Stimulated activated CD4-positive, alpha-beta T cell treated with anti-CD3 and anti-CD28 coated beads, Interleukin-12 subunit alpha, Interleukin-12 subunit beta, amount 100 ng/mL, for 48 hours (primary cell): ENCODE measurements around the gene IQSEC1.

ENCODE experiments used
- DNase-seq, 3 donors: peaks; one replicate each; pipeline ENCODE4 v3.0.0-alpha.2; 2020; ENCODE audit warnings: low read depth in 2 of 3, low spot score in 1 of 3

The IQSEC1 gene

DNA sequence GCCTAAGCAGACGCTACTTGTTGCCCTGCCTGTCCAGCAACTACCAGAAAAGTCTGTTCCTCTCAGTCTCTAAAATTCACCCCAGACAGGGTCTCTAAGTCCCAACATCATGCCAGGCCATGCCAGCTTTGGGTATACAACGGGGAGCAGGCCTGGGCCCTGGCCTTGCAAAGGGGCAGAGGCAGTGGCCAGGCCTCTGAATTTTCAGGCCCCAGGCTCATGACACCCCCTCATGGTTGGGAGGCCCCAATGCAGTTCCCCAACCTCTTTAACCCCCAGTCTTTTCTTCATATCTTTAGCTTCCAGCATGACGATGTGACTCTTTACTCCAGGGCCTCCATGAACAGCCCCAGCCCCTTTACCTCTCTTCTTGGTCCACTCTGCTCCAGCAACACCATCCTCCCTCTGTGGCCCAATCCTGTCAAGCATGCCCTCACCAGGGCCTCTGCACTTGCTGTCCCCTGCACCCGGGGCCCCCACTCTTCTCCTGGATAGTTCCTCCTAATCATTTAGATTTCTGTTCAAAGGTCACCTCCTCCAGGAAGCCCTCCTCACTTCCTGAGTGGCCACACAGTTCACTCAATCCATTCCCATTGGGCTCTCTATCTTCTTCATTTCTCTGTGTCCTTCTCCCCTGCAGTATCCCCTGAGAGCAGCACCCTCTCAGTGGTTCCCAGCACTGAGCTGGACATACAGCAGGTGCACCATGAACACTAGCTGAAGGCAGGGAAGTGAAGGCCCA is 4.8 kb downstream of the IQSEC1 start:
- no peak for DNase-seq

GRCh38 chr3:13067778-13068177 is 5.5 kb downstream of the IQSEC1 start:
- no peak for DNase-seq

DNA sequence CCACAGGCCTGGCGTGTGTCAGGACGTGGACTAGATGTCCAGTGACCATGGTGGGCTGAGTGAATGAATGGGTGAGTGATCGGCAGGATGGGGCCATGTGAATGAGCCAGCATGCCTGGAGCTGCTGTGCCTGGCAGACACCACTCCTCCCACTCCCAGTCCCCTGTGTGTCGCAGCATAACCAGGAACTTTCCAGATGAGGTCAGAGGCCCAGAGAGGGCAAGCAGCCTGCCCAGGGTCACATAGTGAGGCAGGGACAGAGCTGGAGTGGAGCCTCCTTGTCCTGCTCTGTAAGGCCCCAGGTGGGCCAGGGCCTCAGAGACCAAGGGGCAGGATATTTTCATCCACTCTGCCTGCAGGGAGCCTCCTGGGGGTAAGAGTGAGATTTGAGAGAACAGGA is 6.4 kb downstream of the IQSEC1 start:
- DNase-seq, result no peak

DNA sequence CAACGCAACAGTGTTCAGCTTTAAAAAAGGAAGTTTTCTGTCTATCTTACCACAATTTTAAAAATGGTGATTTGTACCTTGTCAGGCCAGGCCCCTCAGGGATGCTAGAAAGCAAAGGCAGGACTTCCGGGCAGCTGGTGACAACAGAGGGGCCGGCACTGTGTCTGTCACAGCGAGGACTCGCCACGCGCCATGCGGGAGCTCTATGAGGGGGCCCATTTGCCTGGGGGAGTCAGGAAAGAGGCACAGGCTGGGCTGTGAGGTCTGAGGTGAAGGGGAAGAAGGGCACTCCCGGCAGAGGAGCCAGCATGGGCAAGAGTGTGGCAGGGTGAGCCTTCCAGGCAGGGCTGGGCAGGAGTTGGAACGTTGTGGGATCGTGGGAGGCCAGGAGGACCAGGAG is 7.0 kb downstream of the IQSEC1 start:
- DNase-seq, result no peak

DNA sequence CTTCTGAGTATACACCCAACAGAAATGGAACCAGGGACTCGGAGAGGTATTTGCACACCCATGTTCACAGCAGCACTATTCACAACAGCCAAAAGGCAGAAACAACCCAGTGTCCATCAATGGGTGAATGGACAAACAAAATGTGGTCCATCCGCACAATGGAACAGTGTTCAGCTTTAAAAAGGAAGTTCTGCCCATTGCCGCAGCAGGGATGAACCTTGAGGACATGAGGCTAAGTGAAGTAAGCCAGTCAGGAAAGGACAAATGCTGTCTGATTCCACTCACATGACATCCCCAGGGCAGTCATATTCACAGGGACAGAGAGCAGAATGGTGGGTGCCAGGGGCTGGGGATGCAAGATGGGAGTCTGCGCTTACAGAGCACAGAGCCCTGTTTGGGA is 7.5 kb downstream of the IQSEC1 start:
- no peak for DNase-seq

DNA sequence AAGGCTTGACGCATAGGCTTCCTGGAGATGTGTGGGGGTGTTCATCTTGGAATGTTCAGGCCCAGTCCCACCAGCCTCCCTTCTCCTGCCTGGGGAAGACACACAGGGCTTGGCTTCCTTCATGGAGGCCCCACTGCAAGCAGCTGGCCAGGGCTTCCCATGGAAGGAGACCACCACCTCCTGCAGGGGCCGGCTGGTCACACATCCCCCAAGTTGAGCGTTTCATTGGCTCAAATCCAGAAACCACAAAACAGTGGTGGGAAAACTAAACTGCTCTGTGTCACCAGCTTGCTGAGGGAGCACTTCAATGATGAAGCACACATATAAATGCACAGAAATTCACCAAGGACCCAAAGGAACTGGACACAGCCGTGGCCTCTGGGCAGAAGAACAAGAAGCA is 8.3 kb downstream of the IQSEC1 start:
- DNase-seq, result no peak

DNA sequence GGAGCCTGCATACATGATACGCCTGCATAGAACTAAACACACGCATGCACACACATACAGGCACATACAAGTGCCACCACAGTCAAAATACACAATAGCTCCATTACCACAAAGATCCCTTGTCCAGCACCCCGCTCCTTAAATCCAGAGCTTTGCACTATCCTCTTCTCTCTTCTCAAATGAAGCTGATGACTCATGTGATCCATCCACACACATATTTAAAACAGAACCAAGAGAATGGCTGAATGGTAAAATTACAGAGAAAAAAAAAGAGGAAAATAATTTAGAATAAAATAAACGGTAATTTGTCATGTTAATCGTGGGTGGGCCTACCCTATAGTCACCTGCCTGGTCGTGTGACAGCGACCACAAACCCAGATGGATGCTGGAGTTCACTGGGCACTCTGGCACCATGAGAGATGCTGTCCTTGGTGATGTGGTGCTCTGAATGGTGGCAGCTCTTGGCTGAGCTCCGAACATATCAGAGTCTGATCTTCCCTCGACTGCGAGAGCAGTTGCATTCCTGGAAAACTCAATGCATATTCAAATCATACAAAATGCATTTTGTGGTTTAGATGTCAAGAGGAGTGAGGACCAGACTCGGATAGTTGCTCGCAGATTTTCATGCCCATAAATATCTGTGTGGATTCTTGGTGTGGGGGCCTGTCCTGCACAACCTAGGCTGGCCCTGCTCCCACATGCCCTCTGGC is 8.9 kb downstream of the IQSEC1 start:
- DNase-seq, result no peak

GRCh38 chr3:13063225-13063624 is 10.0 kb downstream of the IQSEC1 start:
- no peak for DNase-seq

DNA sequence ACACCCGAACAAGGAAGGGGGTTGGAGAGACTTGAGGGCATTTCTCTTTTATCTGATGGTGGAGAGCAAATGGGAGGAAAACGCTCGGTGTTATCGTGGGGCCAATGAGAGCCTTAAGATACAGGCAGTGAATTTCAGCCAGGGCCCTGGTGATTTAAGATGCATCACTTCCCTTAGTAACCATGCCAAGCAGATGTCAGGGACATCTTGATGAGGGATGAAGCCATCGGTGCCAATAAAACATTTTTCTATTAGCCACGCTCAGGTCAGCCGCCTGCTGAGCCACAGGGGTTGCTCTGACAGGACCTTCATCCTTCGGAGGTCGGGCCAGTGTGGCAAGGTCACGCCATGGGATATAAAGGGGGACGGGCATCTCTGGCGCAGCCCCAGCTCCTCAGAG is 10.6 kb downstream of the IQSEC1 start:
- DNase-seq, result no peak

DNA sequence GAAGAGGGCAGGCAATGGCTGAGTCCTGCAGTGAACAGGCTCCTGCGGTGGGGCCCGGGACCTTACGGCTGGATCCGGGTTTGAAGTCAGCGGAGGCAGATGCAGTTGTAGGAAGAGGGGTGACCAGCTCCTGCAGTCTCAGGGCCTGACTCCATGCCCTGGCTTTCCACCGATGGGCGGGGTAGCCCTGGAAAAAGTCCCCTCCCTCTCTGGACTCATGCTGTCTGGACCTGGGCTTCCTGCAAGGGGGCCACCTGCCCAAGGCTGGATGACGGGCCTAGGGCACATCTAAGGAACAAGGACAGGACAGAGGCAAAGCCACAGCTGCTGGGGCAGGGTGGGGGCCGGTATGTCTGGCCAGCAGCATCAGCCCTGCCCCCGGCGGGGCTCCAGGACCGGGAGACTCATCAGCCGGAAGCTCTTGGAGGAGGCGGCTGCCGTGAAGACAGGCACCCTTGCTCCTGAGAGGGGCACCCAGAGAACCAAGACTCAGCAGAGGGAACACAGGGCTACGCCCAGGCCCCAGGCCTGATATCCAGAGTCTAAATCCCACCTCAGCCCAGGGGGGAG is 12.8 kb downstream of the IQSEC1 start:
- no peak for DNase-seq

DNA sequence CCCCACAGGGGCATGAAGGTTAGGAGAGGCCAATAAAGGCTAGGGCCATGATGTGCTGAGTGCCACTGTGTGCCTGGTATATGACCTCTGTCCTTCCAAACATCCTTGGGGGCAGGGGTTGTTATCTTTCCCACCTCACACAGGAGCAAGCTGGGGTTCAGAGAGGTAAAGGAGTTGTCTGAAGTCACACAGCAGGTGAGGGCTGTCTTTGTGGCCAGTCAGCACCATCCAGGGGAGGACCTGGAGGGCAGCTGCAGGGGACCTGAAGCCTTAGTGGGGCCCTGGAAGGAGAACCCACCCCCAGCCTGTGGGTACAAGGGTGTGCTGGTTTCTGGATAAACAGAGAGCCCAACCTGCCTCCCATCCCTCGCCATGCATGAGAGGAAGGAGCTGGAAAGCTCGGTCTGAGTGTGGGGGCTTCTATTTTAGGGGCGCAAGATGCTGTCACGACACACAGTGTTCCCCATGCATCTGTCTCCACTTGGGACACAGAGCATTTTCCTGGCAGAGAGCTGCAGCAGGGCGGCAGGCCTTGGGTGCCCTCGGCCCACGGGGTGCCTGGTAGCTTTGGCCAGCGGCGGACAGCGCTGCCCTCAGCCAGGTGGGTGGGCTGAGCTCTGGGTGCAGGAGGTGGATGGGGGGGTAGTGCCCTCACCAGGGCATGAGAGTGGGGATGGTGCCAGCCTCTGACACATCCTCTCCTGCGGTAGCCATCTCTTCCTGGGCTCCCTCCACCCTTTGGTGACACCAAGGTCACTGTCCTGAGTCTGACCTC is 14.7 kb downstream of the IQSEC1 start:
- no peak for DNase-seq

GRCh38 chr3:13057282-13058040 is 15.8 kb downstream of the IQSEC1 start:
- DNase-seq, result no peak

DNA sequence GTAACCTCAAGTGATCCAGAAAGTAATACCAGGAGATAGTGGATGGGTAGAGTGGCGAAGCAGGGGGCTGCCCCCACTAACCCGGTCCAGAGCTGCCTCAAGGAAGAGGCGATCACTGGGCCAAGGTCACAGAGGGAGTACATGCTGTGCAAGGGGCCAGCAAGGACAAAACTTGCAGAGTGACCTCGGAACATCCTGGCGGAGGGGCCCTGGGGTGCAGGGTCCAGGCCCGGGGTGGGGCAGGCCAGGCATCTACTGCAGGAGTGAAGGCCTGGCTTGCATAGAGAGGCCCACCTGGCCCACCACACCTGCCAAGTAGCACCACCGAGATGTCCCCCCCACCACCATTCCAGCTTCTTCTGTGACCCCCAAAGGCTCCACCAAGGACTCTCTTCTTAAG is 17.6 kb downstream of the IQSEC1 start:
- no peak for DNase-seq

GRCh38 chr3:13054341-13055285 is 18.6 kb downstream of the IQSEC1 start:
- no peak for DNase-seq

DNA sequence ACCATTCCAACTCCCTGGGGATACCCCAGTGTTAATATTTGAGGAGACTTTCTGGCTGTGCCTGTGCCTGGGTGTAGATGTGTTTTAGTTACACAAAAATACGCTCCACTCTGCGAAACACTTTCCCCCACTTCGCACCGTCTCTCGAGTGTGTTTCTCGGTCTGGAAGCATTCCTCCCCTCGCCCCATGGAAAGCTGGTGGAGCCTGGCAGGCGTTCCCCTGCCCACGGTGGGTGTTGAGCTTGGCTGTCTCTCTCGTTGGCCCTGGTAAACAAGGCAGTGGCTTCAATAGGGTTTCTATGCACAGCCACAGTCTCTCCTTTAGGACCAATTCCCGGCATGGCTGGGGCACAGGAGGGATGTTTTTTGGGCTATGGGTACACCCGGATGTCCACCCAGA is 19.3 kb downstream of the IQSEC1 start:
- DNase-seq, result no peak

DNA sequence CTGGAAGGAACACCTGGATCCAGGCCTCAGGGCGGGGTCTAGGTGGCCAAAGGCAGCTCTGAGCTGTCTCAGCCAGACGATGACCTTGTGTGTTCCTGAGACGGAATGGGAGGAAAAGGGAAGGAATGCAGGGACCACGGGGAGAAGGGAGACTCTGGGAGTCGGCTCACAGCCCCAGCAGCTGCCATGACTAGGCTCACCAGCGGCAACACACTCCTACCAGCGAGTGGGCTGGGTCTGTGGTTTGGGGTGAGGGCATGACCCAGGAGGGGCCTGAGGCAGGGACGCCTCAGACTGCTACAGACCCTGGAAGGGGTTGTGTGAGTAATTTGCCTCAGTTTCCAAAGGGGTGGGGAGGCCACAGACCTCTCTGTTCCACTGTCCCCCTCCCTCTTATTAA is 19.8 kb downstream of the IQSEC1 start:
- DNase-seq, result no peak

- DNase-seq, result no peak
Observed at GRCh38 chr3:13052191-13052820, 20.9 kb downstream of the IQSEC1 start.

- DNase-seq, result no peak
Observed at GRCh38 chr3:13051581-13051980, 21.6 kb downstream of the IQSEC1 start.

- no peak for DNase-seq
Observed at GRCh38 chr3:13051066-13051465, 22.2 kb downstream of the IQSEC1 start.
